NB4 (cell line): ENCODE measurements around the gene PRCC.

Source experiments
- CTCF ChIP-seq: IDR thresholded peaks from one replicate; pipeline ENCODE4 v1.5.1; 2012; ENCODE audit warnings: low read depth, low read length
- POLR2A ChIP-seq: IDR thresholded peaks from 2 replicates; pipeline ENCODE4 v1.6.1; 2011; ENCODE audit warnings: mild to moderate bottlenecking; ENCODE audit not compliant: insufficient read length; ENCODE audit errors: extremely low read depth

- TF ChIP-seq CTCF (no peak), POLR2A (no peak)
These were observed 7.1 kb upstream of the PRCC start for GRCh38 chr1:156760092-156760795.
